ENCODE data around the gene OR9Q1.

DNA sequence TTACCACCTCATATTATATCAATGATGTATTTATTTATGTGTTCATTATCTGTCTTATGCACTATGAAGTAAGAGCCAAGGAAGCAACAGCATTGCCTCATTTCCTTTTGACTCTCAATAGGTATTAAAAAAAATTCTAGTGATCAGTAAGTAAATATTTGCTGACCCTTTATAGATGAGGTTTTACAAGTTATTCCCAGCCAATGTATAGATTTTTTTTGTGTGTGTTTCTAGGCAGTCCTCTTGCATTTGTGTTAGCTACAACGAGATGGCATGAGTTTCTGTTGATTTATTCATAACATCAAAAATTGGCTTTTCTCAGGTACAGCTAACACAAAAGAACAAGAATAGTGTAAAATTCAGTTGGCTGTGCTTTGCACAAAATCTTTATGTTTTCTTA is 175.6 kb downstream of the OR9Q1 start:
- TF ChIP-seq, protein P1, sequence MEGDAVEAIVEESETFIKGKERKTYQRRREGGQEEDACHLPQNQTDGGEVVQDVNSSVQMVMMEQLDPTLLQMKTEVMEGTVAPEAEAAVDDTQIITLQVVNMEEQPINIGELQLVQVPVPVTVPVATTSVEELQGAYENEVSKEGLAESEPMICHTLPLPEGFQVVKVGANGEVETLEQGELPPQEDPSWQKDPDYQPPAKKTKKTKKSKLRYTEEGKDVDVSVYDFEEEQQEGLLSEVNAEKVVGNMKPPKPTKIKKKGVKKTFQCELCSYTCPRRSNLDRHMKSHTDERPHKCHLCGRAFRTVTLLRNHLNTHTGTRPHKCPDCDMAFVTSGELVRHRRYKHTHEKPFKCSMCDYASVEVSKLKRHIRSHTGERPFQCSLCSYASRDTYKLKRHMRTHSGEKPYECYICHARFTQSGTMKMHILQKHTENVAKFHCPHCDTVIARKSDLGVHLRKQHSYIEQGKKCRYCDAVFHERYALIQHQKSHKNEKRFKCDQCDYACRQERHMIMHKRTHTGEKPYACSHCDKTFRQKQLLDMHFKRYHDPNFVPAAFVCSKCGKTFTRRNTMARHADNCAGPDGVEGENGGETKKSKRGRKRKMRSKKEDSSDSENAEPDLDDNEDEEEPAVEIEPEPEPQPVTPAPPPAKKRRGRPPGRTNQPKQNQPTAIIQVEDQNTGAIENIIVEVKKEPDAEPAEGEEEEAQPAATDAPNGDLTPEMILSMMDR (IDR thresholded peaks at IDR 0.05) = no peak
- TF ChIP-seq POLR2A (IDR thresholded peaks at IDR 0.05) = no peak

Measured in esophagus squamous epithelium (tissue), 4 donors.